Smooth muscle cell (in vitro differentiated cells): Measurements from ENCODE around the gene RAB5IF. TPM values are rescaled to one million over a fixed set of nuclear protein-coding genes. Genes with fewer than 3 reads are reported as not detected.

ENCODE experiments used
- DNase-seq: peaks from one replicate; lab custom pipeline; 2025; ENCODE audit not compliant: unreplicated experiment; lab: John Stamatoyannopoulos, UW
- H2AFZ ChIP-seq: fragments of 200-600 bp; sonication (generic); 2 replicates; pipeline ENCODE4 v1.6.0; 2016; ENCODE audit warnings: antibody characterized with exemption, low read depth, mild to moderate bottlenecking
- H3F3A ChIP-seq: fragments of 200-600 bp; sonication (generic); 2 replicates; pipeline ENCODE4 v1.6.0; 2017; ENCODE audit warnings: antibody characterized with exemption, low read depth
- H3K27ac ChIP-seq: fragments of 200-600 bp; sonication (generic); 2 replicates; pipeline ENCODE4 v1.5.1; 2016; ENCODE audit warnings: low read depth, mild to moderate bottlenecking
- H3K27me3 ChIP-seq: fragments of 200-600 bp; sonication (generic); 2 replicates; pipeline ENCODE4 v1.6.1; 2016; ENCODE audit warnings: low read depth, mild to moderate bottlenecking
- H3K36me3 ChIP-seq: fragments of 200-600 bp; sonication (generic); 2 replicates; pipeline ENCODE4 v1.5.1; 2016; ENCODE audit warnings: low read depth
- H3K4me1 ChIP-seq: fragments of 200-600 bp; sonication (generic); 2 replicates; pipeline ENCODE4 v1.5.1; 2016; ENCODE audit warnings: low read depth
- H3K4me2 ChIP-seq: fragments of 200-600 bp; sonication (generic); 2 replicates; pipeline ENCODE4 v1.6.0; 2016; ENCODE audit warnings: mild to moderate bottlenecking
- H3K4me3 ChIP-seq: fragments of 200-600 bp; sonication (generic); 2 replicates; pipeline ENCODE4 v1.5.1; 2016; ENCODE audit warnings: mild to moderate bottlenecking
- H3K79me2 ChIP-seq: fragments of 200-600 bp; sonication (generic); 2 replicates; pipeline ENCODE4 v1.6.0; 2016; ENCODE audit warnings: low read depth, mild to moderate bottlenecking
- H3K9ac ChIP-seq: fragments of 200-600 bp; sonication (generic); 2 replicates; pipeline ENCODE4 v1.6.0; 2016; ENCODE audit warnings: low read depth
- H3K9me3 ChIP-seq: fragments of 200-600 bp; sonication (generic); replicated peaks from 2 replicates; pipeline ENCODE4 v1.5.1; 2016; ENCODE audit warnings: low read depth
- H4K20me1 ChIP-seq: fragments of 200-600 bp; sonication (generic); 2 replicates; pipeline ENCODE4 v1.6.0; 2016; ENCODE audit warnings: low read depth
- CTCF ChIP-seq: fragments of 200-600 bp; sonication (generic); IDR thresholded peaks from 2 replicates; pipeline ENCODE4 v1.5.1; 2017; ENCODE audit warnings: borderline replicate concordance, mild to moderate bottlenecking, antibody characterized with exemption; ENCODE audit not compliant: insufficient read depth, poor library complexity, severe bottlenecking
- WGBS: methylation state at CpG from one replicate; pipeline ENCODE4 v1.1.7; 2016; ENCODE audit warnings: low lambda C conversion rate; 5-methylcytosine and 5-hydroxymethylcytosine counted together
- polyA plus RNA-seq: library from polyadenylated mRNA; unstranded; fragments of >200 nt; fragmentation: Nextera tagmentation; extraction: Ambion mirVana; gene quantifications from 2 replicates; pipeline ENCODE4 v1.2.1, GENCODE V29; 2016
- total RNA-seq: library from RNA; depleted of rRNA; stranded (reverse); fragments of >200 nt; gene quantifications from 2 replicates; pipeline ENCODE4 v1.2.3, GENCODE V29; 2014

Gene RAB5IF
- total and polyA plus RNA-seq, 2 experiments from 2014 or later = 66.8 to 108 TPM

GRCh38 chr20:36629719-36630681, 24.4 kb downstream of the RAB5IF start:
- H2AFZ ChIP-seq = no peak overlapping the region
- no peaks in the 10 kb centered on the region for H4K20me1 ChIP-seq
- DNase-seq = no peak
- no peaks in the 10 kb centered on the region for H3K36me3 ChIP-seq
- no peak overlapping the region for H3K4me3 ChIP-seq
- peaks cover 4% of the 10 kb centered on the region for H3K4me1 ChIP-seq
- H3K27ac ChIP-seq = no peak overlapping the region
- no peaks in the 10 kb centered on the region for H3K9me3 ChIP-seq
- WGBS = 79% methylated on average over 15 of the region's 15 CpGs
- no peaks in the 10 kb centered on the region for H3F3A ChIP-seq
- H3K9ac ChIP-seq = no peak overlapping the region
- H3K79me2 ChIP-seq = no peaks in the 10 kb centered on the region
- no peak for TF ChIP-seq CTCF
- H3K27me3 ChIP-seq = no peaks in the 10 kb centered on the region
- H3K4me2 ChIP-seq = no peak overlapping the region

GRCh38 chr20:36631646-36632045, 26.1 kb downstream of the RAB5IF start:
- H3K27me3 ChIP-seq = no peaks in the 10 kb centered on the region
- H3K9ac ChIP-seq = no peak overlapping the region
- DNase-seq = no peak
- H3K4me3 ChIP-seq = no peak overlapping the region
- H4K20me1 ChIP-seq = no peaks in the 10 kb centered on the region
- H2AFZ ChIP-seq = no peak overlapping the region
- H3K27ac ChIP-seq = no peak overlapping the region
- H3K4me1 ChIP-seq = peaks cover 4% of the 10 kb centered on the region
- WGBS = 86% methylated on average over 6 of the region's 6 CpGs
- no peaks in the 10 kb centered on the region for H3F3A ChIP-seq
- no peaks in the 10 kb centered on the region for H3K79me2 ChIP-seq
- TF ChIP-seq CTCF = no peak
- no peak overlapping the region for H3K4me2 ChIP-seq
- no peaks in the 10 kb centered on the region for H3K36me3 ChIP-seq
- no peaks in the 10 kb centered on the region for H3K9me3 ChIP-seq

GRCh38 chr20:36632147-36632486, 26.5 kb downstream of the RAB5IF start:
- Histone ChIP-seq H3K27me3 (no peaks in the 10 kb centered on the region), H3K27ac (no peak overlapping the region), H3K9ac (no peak overlapping the region), H3K4me2 (no peak overlapping the region), H3K4me1 (peaks cover 4% of the 10 kb centered on the region), H4K20me1 (no peaks in the 10 kb centered on the region), H3F3A (no peaks in the 10 kb centered on the region), H3K36me3 (no peaks in the 10 kb centered on the region), H2AFZ (no peak overlapping the region), H3K4me3 (no peak overlapping the region), H3K79me2 (no peaks in the 10 kb centered on the region), H3K9me3 (no peaks in the 10 kb centered on the region)
- no peak for DNase-seq
- WGBS = 89% methylated on average over 3 of the region's 3 CpGs
- TF ChIP-seq CTCF = no peak
